WERI-Rb-1 (cell line): ENCODE data around the gene AFF4.
A peak's percentile ranks its signal among the peaks of the same experiment; 100 is the strongest.

Experiments
- DNase-seq: peaks from one replicate; pipeline ENCODE4 v3.0.0-alpha.2; 2020
- H3K27ac ChIP-seq: fragments of 250-450 bp; sonication (Bioruptor Pico); 2 replicates; pipeline ENCODE4 v1.5.1; 2020; ENCODE audit warnings: mild to moderate bottlenecking, moderate library complexity
- H3K27me3 ChIP-seq: fragments of 250-450 bp; sonication (Bioruptor Pico); 2 replicates; pipeline ENCODE4 v1.5.1; 2021; ENCODE audit warnings: mild to moderate bottlenecking, low read depth, moderate library complexity; ENCODE audit not compliant: insufficient read depth, severe bottlenecking
- H3K36me3 ChIP-seq: fragments of 250-450 bp; sonication (Bioruptor Pico); 2 replicates; pipeline ENCODE4 v1.5.1; 2020; ENCODE audit warnings: mild to moderate bottlenecking, moderate library complexity
- H3K4me3 ChIP-seq: 2 replicates; pipeline ENCODE4 v1.5.1; 2011; ENCODE audit warnings: low read depth, mild to moderate bottlenecking, control low read depth, low read length
- H3K9me3 ChIP-seq: fragments of 250-450 bp; sonication (Bioruptor Pico); 2 replicates; pipeline ENCODE4 v1.5.1; 2021; ENCODE audit warnings: mild to moderate bottlenecking, moderate library complexity; ENCODE audit not compliant: severe bottlenecking
- CTCF ChIP-seq: IDR thresholded peaks from 2 replicates; pipeline ENCODE4 v1.5.1; 2011; ENCODE audit warnings: low read depth, mild to moderate bottlenecking, control low read depth, inconsistent platforms, low read length

The AFF4 gene

GRCh38 chr5:132871459-132872284, 91.8 kb downstream of the AFF4 start:
- TF ChIP-seq CTCF, result no peak
- H3K27ac ChIP-seq, result no peak overlapping the region
- peaks cover 51% of the 10 kb centered on the region for H3K36me3 ChIP-seq

GRCh38 chr5:132870801-132871200, 92.6 kb downstream of the AFF4 start:
- H3K27me3 ChIP-seq, result no peaks in the 10 kb centered on the region
- H3K27ac ChIP-seq, result no peak overlapping the region
- peaks cover 52% of the 10 kb centered on the region for H3K36me3 ChIP-seq
- H3K9me3 ChIP-seq, result no peaks in the 10 kb centered on the region
- DNase-seq, result no peak
- no peak overlapping the region for H3K4me3 ChIP-seq
- no peak for TF ChIP-seq CTCF

More at GRCh38 chr5:132871459-132872284, 91.8 kb downstream of the AFF4 start:
- no peaks in the 10 kb centered on the region for H3K9me3 ChIP-seq
- no peak for DNase-seq
- H3K27me3 ChIP-seq, result no peaks in the 10 kb centered on the region
- H3K4me3 ChIP-seq, result no peak overlapping the region

GRCh38 chr5:132868754-132869153, 94.7 kb downstream of the AFF4 start:
- Histone ChIP-seq H3K4me3 (no peak overlapping the region), H3K36me3 (peaks cover 46% of the 10 kb centered on the region), H3K27me3 (no peaks in the 10 kb centered on the region), H3K27ac (no peak overlapping the region), H3K9me3 (no peaks in the 10 kb centered on the region)
- DNase-seq, result no peak
- no peak for TF ChIP-seq CTCF

- no peak for DNase-seq
- TF ChIP-seq CTCF, result no peak
- peak overlapping the region; percentile 89 for H3K4me3 ChIP-seq
- H3K27ac ChIP-seq, result peak overlapping the region; percentile 87
- H3K27me3 ChIP-seq, result no peaks in the 10 kb centered on the region
- peaks cover 44% of the 10 kb centered on the region for H3K36me3 ChIP-seq
- no peaks in the 10 kb centered on the region for H3K9me3 ChIP-seq
These were observed 96.4 kb downstream of the AFF4 start for GRCh38 chr5:132867046-132867451.

GRCh38 chr5:132866342-132867045, 96.9 kb downstream of the AFF4 start, which contains the start of the genes GDF9 and UQCRQ:
Gene GDF9, minus strand, starts transcription at chr5:132866469. Its CDS starts 1,936 bp downstream, at chr5:132864533.
Gene UQCRQ, plus strand, starts transcription at chr5:132866642. Its CDS starts 240 bp downstream, at chr5:132866882.
- H3K27ac ChIP-seq, result peak within 1 kb of the TSS; percentile 87
- H3K9me3 ChIP-seq, result no peaks in the 10 kb centered on the region
- H3K36me3 ChIP-seq, result peaks cover 39% of the 10 kb centered on the region
- peak within 1 kb of the TSS; percentile 89 for H3K4me3 ChIP-seq
- TF ChIP-seq CTCF, result peak; percentile 50
- H3K27me3 ChIP-seq, result no peaks in the 10 kb centered on the region
- peak; percentile 98 for DNase-seq
